ENCODE results near the gene PRCD. TPM values are rescaled to one million over a fixed set of nuclear protein-coding genes. Genes with fewer than 3 reads are reported as not detected.

Gene PRCD
- polyA plus RNA-seq, 1 experiment = 0.21 TPM

GRCh38 chr17:76534831-76535732 lies 4.8 kb upstream of the PRCD start:
- POLR2A ChIA-PET = no interaction called here
- H3K4me3 ChIP-seq (ENCODE audit: low read depth, low read length) = no peak overlapping the region
- no peak for TF ChIP-seq CTCF (IDR thresholded peaks at IDR 0.05; ENCODE audit: insufficient read depth, low read depth, low read length)
- peaks cover 15% of the 10 kb centered on the region for H3K27me3 ChIP-seq (ENCODE audit: control insufficient read depth, insufficient read depth, low read length)
- CTCF ChIA-PET = interaction anchor here (1.2 to 1.3 kb wide), 3 partner anchors 9 to 24 kb away, joined by 3 to 7 read pairs (median 4); no protein-coding TSS in a partner anchor
- no peak for DNase-seq (ENCODE audit: low read depth)
- no peaks in the 10 kb centered on the region for H3K36me3 ChIP-seq (ENCODE audit: control insufficient read depth, insufficient read depth, low read length)

GRCh38 chr17:76535788-76536510 lies 3.9 kb upstream of the PRCD start:
- H3K36me3 ChIP-seq (ENCODE audit: control insufficient read depth, insufficient read depth, low read length) = no peaks in the 10 kb centered on the region
- H3K4me3 ChIP-seq (ENCODE audit: low read depth, low read length) = no peak overlapping the region
- no peak for DNase-seq (ENCODE audit: low read depth)
- POLR2A ChIA-PET = no interaction called here
- no peak for TF ChIP-seq CTCF (IDR thresholded peaks at IDR 0.05; ENCODE audit: insufficient read depth, low read depth, low read length)
- H3K27me3 ChIP-seq (ENCODE audit: control insufficient read depth, insufficient read depth, low read length) = peaks cover 15% of the 10 kb centered on the region
- CTCF ChIA-PET = interaction anchor here (0.8 to 3.2 kb wide), 8 partner anchors 8 to 145 kb away, joined by 3 to 22 read pairs (median 4); no protein-coding TSS in a partner anchor

GRCh38 chr17:76536511-76537287 lies 3.1 kb upstream of the PRCD start:
- ChIA-PET POLR2A (no interaction called here), CTCF (interaction anchor here (0.8 to 3.2 kb wide), 9 partner anchors 9 to 145 kb away, joined by 3 to 22 read pairs (median 3); no protein-coding TSS in a partner anchor)
- Histone ChIP-seq H3K27me3 (ENCODE audit: control insufficient read depth, insufficient read depth, low read length) (peaks cover 15% of the 10 kb centered on the region), H3K4me3 (ENCODE audit: low read depth, low read length) (peak overlapping the region; percentile 34), H3K36me3 (ENCODE audit: control insufficient read depth, insufficient read depth, low read length) (no peaks in the 10 kb centered on the region)
- TF ChIP-seq CTCF (IDR thresholded peaks at IDR 0.05; ENCODE audit: insufficient read depth, low read depth, low read length) = no peak
- DNase-seq (ENCODE audit: low read depth) = no peak

- ChIA-PET POLR2A (no interaction called here), CTCF (interaction anchor here (0.7 to 3.2 kb wide), 7 partner anchors 9 to 171 kb away, joined by 3 to 22 read pairs (median 3); no protein-coding TSS in a partner anchor)
- H3K27me3 ChIP-seq (ENCODE audit: control insufficient read depth, insufficient read depth, low read length) = peaks cover 15% of the 10 kb centered on the region
- TF ChIP-seq CTCF (IDR thresholded peaks at IDR 0.05; ENCODE audit: insufficient read depth, low read depth, low read length) = no peak
- no peaks in the 10 kb centered on the region for H3K36me3 ChIP-seq (ENCODE audit: control insufficient read depth, insufficient read depth, low read length)
- no peak for DNase-seq (ENCODE audit: low read depth)
- H3K4me3 ChIP-seq (ENCODE audit: low read depth, low read length) = peak overlapping the region; percentile 34
Measured at GRCh38 chr17:76537288-76537577, 2.6 kb upstream of the PRCD start.
